ENCODE data around the gene LMCD1. TPM values are rescaled to one million over a fixed set of nuclear protein-coding genes. Genes with fewer than 3 reads are reported as not detected.

The LMCD1 gene
- total and polyA plus RNA-seq, 2 of the 8 experiments (the other 6 are each of a cell fraction or from before 2014, with no cell fraction given) = 12.3 to 26.5 TPM

GRCh38 chr3:8488877-8489276 lies 12.7 kb upstream of the LMCD1 start (continued):
- TF ChIP-seq ATF2 (IDR thresholded peaks at IDR 0.05; ENCODE audit: low read length) (no peak), NANOG (IDR thresholded peaks at IDR 0.05; ENCODE audit: insufficient read depth, low read depth, low read length, poor library complexity, severe bottlenecking) (no peak), ATF3 (IDR thresholded peaks at IDR 0.05; ENCODE audit: insufficient read depth, low read depth, low read length) (no peak)

All from H1 (cell line).